Natural killer cell (primary cell): Measurements from ENCODE around the gene HACD1. TPM values are rescaled to one million over a fixed set of nuclear protein-coding genes. Genes with fewer than 3 reads are reported as not detected.
A peak's percentile ranks its signal among the peaks of the same experiment; 100 is the strongest.

Experiments used
- ATAC-seq, 3 donors: fragments of 150-1000 bp in 2 of 3; fragments of 200-7000 bp in 1 of 3; cut with Tn5 transposase; 1 replicate in 1 of 3; 2 replicates in 2 of 3; pipeline ENCODE4 v1.10.0; 2021; ENCODE audit warnings: mild to moderate bottlenecking in 2 of 3, moderate library complexity in 2 of 3
- DNase-seq, 2 donors: peaks; one replicate each; pipeline versions ENCODE4 v3.0.0 to v3.0.0-alpha.2; 2013 to 2021; ENCODE audit warnings: mixed read lengths in 1 of 2
- H3K27ac ChIP-seq: one replicate; pipeline ENCODE4 v1.5.1; 2013; ENCODE audit warnings: mild to moderate bottlenecking, low read length
- H3K27me3 ChIP-seq: one replicate; pipeline ENCODE4 v1.6.1; 2013; ENCODE audit warnings: low read length; ENCODE audit not compliant: control insufficient read depth, insufficient read depth
- H3K36me3 ChIP-seq: one replicate; pipeline ENCODE4 v1.6.1; 2013; ENCODE audit warnings: low read length; ENCODE audit not compliant: control insufficient read depth, insufficient read depth
- H3K4me1 ChIP-seq: one replicate; pipeline ENCODE4 v1.6.1; 2013; ENCODE audit warnings: low read length; ENCODE audit not compliant: control insufficient read depth, insufficient read depth
- H3K4me3 ChIP-seq: one replicate; pipeline ENCODE4 v1.5.1; 2013; ENCODE audit warnings: low read length
- H3K9me3 ChIP-seq: one replicate; pipeline ENCODE4 v1.6.1; 2013; ENCODE audit warnings: low read length; ENCODE audit not compliant: control insufficient read depth, insufficient read depth
- H3K27ac Mint-ChIP-seq, 2 donors: one replicate each; pipeline ENCODE4 v1.8.0; 2022; ENCODE audit warnings: mild to moderate bottlenecking in 2 of 2, mixed read lengths in 2 of 2, moderate library complexity in 1 of 2
- H3K27me3 Mint-ChIP-seq, 2 donors: one replicate each; pipeline ENCODE4 v1.8.0; 2022; ENCODE audit warnings: low read depth in 2 of 2, mixed read lengths in 2 of 2
- H3K36me3 Mint-ChIP-seq: one replicate; pipeline ENCODE4 v1.8.0; 2022; ENCODE audit warnings: mixed read lengths
- H3K4me1 Mint-ChIP-seq, 2 donors: one replicate each; pipeline ENCODE4 v1.8.0; 2022; ENCODE audit warnings: mixed read lengths in 2 of 2
- H3K4me3 Mint-ChIP-seq: one replicate; pipeline ENCODE4 v1.8.0; 2022; ENCODE audit warnings: mild to moderate bottlenecking, moderate library complexity, mixed read lengths
- H3K9me3 Mint-ChIP-seq, 2 donors: one replicate each; pipeline ENCODE4 v1.8.0; 2022; ENCODE audit warnings: mixed read lengths in 2 of 2
- CTCF ChIP-seq: fragments of 200-600 bp; IDR thresholded peaks from one replicate; pipeline ENCODE4 v1.8.0; 2022; ENCODE audit warnings: antibody characterized with exemption
- WGBS: methylation state at CpG from one replicate; pipeline ENCODE4 v1.1.7; 2013; ENCODE audit warnings: missing lambda C conversion rate; ENCODE audit not compliant: insufficient coverage; 5-methylcytosine and 5-hydroxymethylcytosine counted together
- intact Hi-C: fragments of 100-400 bp; cut with micrococcal nuclease; formaldehyde crosslinking; loops from one replicate; pipeline ENCODE4 v1.14.2; 2022
- total RNA-seq, 4 donors: library from RNA; stranded (reverse); fragments of 120-200 nt in 1 of 4; gene quantifications; one replicate each; pipeline versions ENCODE4 v1.2.3 to v1.2.4, GENCODE V29; 2013 to 2022

Gene HACD1
- total RNA-seq, 3 donors from 2014 or later (not counting 1 experiment from before 2014, with no cell fraction given), result 0.82 to 1.5 (median 0.87) TPM

- Mint-ChIP-seq H3K27me3 (no peaks in the 10 kb centered on the region), H3K4me3 (no peak overlapping the region), H3K27ac (no peak overlapping the region), H3K9me3 (no peaks in the 10 kb centered on the region), H3K4me1 (peaks cover 0 to 7% of the 10 kb centered on the region in 2 donors), H3K36me3 (no peaks in the 10 kb centered on the region)
- Histone ChIP-seq H3K36me3 (no peaks in the 10 kb centered on the region), H3K4me3 (no peak overlapping the region), H3K4me1 (no peaks in the 10 kb centered on the region), H3K9me3 (no peaks in the 10 kb centered on the region), H3K27me3 (no peaks in the 10 kb centered on the region), H3K27ac (no peak overlapping the region)
- intact Hi-C loops, result no loop called here
- DNase-seq (no peak), ATAC-seq (no peak)
- 85% methylated on average over 12 of the region's 13 CpGs for WGBS
- no peak for TF ChIP-seq CTCF
Measured at GRCh38 chr10:17609523-17610079, 7.6 kb downstream of the HACD1 start.

DNA sequence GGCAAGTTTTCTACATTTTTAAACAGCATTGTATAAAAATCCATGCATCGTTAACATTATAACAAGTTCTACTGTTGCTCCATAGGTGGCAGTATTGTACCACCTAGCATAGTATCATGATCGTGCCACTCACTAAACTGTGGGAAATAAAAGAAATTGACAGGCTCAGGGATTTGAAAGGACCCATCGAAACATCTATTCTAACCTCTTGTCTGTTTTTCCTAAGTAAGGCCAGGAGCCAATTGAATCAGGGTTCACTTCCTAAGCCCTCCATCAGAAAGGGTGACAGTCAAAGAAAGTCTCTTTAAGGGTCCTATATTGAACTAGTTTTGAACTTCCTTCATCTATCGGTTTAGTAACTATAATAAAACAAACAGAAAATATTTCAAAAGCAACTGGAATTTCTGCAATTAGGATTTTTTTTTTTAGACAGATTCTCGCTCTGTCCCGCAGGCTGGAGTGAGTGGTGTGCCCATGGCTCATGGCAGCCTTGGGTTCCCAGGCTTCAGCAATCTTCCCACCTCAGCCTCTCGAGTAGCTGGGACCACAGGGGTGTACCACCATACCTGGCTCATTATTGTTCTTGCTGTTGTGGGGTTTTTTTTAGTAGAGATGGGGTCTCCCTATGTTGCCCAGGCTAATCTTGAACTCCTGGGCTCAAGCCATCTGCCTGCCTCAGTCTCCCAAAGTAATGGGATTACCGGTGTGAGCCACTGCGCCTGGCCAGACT, 9.4 kb downstream of the HACD1 start:
- H3K9me3 Mint-ChIP-seq, result no peaks in the 10 kb centered on the region
- H3K4me1 ChIP-seq, result no peaks in the 10 kb centered on the region
- no peaks in the 10 kb centered on the region for H3K27me3 Mint-ChIP-seq
- H3K36me3 Mint-ChIP-seq, result no peaks in the 10 kb centered on the region
- no peak overlapping the region for H3K4me3 Mint-ChIP-seq
- intact Hi-C loops, result loop anchor here (1.0 kb wide), 2 partner anchors 136 to 265 kb away; no protein-coding TSS in a partner anchor
- peak; percentile 87 to 95 (median 87) for ATAC-seq
- no peak overlapping the region for H3K4me3 ChIP-seq
- TF ChIP-seq CTCF, result peak; percentile 96
- WGBS, result 63% methylated on average over 9 of the region's 9 CpGs
- DNase-seq, result peak in 1 of 2 donors; percentile 79
- no peaks in the 10 kb centered on the region for H3K27me3 ChIP-seq
- no peaks in the 10 kb centered on the region for H3K36me3 ChIP-seq
- H3K27ac ChIP-seq, result no peak overlapping the region
- peaks cover 0 to 7% of the 10 kb centered on the region in 2 donors for H3K4me1 Mint-ChIP-seq
- H3K27ac Mint-ChIP-seq, result no peak overlapping the region
- no peaks in the 10 kb centered on the region for H3K9me3 ChIP-seq

- Histone ChIP-seq H3K27me3 (no peaks in the 10 kb centered on the region), H3K36me3 (no peaks in the 10 kb centered on the region), H3K4me3 (no peak overlapping the region), H3K27ac (no peak overlapping the region), H3K9me3 (no peaks in the 10 kb centered on the region), H3K4me1 (no peaks in the 10 kb centered on the region)
- ATAC-seq (no peak), DNase-seq (no peak)
- Mint-ChIP-seq H3K9me3 (no peaks in the 10 kb centered on the region), H3K4me1 (peaks cover 0 to 7% of the 10 kb centered on the region in 2 donors), H3K4me3 (no peak overlapping the region), H3K27me3 (no peaks in the 10 kb centered on the region), H3K36me3 (no peaks in the 10 kb centered on the region), H3K27ac (no peak overlapping the region)
- 60% methylated on average over 2 of the region's 2 CpGs for WGBS
- no peak for TF ChIP-seq CTCF
- intact Hi-C loops, result loop anchor here (1.0 kb wide), 2 partner anchors 136 to 265 kb away; no protein-coding TSS in a partner anchor
Measured at GRCh38 chr10:17607060-17607459, 10.1 kb downstream of the HACD1 start.
